Measurements from ENCODE around the gene HOXD13. TPM values are rescaled to one million over a fixed set of nuclear protein-coding genes. Genes with fewer than 3 reads are reported as not detected.

The HOXD13 gene
- total RNA-seq, 1 donor from 2014 or later, result not detected

- DNase-seq, result no peak
Measured at GRCh38 chr2:176081376-176081836, 11.1 kb upstream of the HOXD13 start.

DNA sequence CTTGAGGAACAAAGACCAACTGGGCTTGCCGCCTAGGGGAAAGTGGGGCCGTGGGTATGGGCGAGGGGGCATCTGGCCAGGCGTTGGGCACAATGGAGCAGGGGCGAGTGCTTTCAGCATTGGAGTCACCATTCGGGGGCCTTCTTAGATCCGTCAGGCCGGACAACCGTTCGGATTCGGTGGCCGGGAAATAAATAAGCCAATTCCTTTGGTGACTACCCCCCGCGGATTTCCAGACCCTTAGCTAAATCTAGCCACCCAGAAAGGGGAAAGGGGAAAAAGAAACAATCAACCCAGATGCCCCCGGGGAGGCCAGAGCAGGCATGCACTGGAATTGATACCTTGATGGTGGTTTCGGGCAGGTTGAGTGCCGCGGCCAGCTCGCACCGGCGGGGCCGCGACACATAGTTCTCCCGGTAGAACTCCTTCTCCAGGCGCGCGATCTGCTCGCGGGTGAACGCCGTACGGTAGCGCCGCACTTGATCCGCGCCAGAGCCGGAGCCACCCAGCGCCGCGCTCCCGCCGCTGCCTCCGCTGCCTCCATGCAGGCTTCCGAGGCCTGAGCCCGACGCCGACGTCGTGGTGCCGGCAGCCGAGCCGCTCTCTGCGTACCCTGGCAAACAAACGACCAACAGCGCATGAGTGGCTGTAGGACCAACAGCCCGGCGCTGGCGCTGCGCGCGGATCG lies 10.5 kb upstream of the HOXD13 start:
- no peak for DNase-seq

- no peak for DNase-seq
Measured at GRCh38 chr2:176082525-176082823, 10.0 kb upstream of the HOXD13 start.

GRCh38 chr2:176082824-176083751 lies 9.4 kb upstream of the HOXD13 start:
- DNase-seq, result no peak

DNA sequence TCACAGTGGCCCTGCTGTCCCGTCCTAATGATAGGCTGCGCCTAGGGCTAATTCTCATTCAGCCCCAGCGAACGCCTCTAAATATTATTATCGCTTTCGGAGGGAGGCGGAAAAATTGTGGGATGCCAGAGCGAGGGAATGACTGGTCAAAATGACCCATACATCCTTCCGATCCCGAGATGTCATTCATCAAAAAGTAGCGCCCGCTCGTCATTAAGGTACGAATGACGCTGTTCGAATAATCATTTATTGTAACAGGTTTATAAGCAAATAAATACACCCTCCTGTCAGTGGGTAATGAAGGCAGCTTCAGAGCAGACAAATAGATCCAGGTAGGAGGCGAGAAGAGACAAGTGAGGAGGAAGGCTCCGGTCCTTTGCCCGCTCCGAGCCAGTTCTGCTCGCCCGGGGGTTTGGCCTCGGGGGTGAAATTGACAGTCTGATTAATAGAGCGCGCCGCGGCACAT lies 8.7 kb upstream of the HOXD13 start, which contains the start of gene EVX2:
TSS of gene EVX2 (minus strand) at position 167 of the 466 bp plus-strand sequence. CDS start 186 bp downstream, outside the sequence.
- no peak for DNase-seq

DNA sequence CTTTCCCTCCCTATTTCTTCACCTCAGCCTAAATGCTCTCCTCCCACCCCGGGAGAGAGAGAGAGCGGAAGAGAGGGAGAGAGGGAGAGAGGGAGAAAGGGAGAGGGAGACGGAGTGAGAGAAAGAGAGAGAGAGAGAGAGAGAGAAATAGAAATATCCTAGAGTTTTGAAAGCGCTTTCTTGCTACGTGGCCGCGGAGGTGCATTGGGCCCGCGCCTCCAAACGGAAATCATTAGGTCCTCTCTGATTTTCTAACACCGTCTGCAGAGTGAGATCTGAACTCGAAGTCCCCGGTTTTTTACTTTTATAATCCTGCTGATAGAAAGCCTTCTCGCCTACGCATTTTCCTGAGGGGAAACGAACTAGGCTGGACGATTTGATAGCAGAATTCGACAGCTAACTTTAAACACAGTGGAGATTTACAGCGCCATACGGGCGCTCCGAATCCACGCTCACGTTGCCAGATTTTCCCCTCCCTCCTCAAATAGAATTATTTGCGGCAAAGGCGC lies 7.9 kb upstream of the HOXD13 start:
- DNase-seq, result no peak

DNA sequence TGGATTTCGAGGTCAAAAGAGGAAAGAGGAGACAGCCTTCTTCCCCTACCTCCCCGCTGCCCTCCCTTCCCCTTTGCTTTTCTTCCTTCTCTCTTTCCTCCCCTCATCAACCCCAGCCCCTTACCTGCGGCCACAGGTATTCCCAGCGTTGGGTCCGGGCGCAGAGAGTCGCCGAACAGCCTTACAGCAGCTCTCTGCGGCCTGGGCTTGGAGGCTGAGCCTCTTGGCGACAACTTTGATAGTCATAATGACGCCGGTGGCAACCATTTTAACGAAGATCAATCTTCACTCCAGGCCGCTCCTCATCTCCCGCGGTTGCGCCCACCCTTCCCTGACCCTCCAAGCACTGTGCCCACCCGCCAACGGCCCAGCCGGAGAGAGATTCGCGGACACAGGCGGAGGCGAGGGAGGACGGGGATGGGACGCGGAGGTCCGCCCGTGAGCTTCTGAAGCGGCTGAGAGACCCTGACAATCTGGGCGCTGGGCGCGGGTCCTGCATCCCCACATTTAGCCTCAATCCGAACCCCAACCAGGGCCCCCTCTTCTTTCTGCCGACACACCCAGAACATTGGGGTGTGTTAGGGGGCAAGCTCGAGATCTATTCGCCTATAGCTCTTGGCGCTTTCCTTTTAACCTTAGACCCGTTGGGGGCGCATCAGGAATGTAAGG lies 7.3 kb upstream of the HOXD13 start:
- no peak for DNase-seq

GRCh38 chr2:176085861-176086771 lies 6.4 kb upstream of the HOXD13 start:
- DNase-seq, result peak; percentile 16

DNA sequence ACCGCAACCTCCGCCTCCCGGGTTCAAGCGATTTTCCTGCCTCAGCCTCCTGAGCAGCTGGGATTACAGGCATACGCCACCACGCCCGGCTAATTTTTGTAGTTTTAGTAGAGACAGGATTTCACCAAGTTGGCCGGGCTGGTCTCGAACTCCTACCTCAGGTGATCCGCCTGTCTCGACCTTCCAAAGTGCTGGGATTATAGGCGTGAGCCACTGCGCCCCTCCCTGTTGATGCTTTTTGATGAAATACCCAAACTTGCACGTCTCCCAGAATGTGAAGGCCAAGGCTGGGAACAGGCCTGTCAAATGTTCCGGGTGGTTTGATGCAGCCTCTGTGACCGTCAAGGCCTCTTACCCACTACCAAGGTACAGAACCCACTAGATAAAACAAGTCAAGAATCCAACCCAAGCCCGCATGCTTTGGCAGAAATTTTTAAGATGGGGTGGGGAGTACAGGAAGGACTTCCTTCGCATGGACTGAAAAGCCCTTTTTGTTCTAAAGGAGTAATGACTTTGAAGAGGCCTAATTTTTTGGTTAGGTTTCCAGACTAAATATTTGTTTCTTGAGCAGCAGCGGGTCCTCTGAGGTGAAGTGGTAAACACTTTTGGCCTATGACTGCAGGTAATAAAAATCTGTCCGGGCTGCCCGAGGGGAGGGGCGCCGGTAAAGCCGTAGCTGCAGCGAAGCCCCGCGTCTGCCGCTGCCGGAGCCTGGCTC lies 5.0 kb upstream of the HOXD13 start:
- no peak for DNase-seq

DNA sequence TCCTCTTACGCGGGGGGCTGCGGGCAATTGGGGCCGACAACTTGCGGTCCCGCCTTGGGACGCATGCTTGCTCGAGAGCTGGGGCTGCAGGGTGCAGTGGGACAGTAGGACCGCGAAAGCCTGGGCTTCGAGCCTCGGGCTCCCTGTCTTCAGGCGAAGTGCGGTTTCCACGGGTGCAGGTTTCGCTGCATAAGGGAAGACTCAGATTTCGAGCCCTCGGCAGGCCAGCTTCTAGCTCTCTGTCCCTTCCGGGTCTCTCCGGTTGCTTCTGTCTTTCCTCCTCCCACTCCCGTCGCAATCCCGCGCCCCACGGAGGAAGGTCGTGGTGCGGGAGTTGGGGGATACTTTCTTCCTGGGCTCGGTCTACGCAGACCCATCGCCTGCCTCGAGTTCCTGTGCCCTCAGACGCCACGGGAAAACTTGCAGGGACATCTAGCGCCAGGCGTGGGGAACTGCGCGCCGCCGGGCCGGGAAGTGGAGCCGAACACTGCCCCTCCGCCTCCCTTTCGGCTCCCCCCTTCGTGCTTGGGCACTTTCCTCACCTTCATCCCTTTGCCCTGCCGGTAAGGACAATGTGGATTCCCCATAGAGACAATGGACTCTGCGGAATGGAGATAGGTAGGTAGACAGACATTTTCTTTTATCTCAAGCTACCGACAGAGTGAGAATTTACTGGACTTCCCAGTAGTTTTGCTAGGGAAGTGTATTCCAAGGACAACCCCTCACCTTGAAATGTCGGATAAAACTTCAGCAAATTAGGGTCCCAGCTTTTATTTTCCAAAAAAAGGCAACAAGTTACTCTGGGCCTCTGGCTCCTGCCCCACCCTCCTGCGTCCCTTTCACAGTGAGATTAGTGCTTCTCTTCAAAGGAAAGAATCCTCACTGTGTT lies 4.2 kb upstream of the HOXD13 start:
- no peak for DNase-seq

- no peak for DNase-seq
Measured at GRCh38 chr2:176088937-176089842, 3.3 kb upstream of the HOXD13 start.

DNA sequence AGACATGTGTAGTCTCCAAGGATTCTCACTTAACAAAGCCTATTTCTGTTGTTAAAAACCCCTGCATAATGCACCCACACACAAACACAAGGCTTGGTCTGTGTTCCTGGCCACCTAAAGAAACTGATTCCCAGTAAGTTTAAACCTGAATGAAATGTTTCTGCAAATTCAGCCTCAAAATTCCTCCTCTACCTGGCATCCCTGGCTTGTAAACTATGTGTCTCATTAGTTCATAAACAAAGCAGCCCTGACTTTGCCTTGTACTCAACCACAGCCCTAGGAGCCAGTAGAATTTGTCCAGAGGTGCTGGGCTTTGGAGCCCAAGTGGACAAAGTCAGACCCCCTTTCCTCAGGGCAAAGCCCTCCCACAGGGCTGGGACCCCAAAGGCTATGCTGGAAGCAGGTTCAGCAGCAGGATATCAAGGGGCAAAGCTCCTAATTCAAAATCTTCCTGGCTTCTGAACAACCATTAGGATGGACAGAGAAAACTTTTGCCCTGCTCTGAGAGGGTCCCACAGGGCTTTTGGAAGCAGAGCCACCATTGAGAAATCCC lies 2.6 kb upstream of the HOXD13 start:
- no peak for DNase-seq

- no peak for DNase-seq
Measured at GRCh38 chr2:176090862-176091261, 1.7 kb upstream of the HOXD13 start.

DNA sequence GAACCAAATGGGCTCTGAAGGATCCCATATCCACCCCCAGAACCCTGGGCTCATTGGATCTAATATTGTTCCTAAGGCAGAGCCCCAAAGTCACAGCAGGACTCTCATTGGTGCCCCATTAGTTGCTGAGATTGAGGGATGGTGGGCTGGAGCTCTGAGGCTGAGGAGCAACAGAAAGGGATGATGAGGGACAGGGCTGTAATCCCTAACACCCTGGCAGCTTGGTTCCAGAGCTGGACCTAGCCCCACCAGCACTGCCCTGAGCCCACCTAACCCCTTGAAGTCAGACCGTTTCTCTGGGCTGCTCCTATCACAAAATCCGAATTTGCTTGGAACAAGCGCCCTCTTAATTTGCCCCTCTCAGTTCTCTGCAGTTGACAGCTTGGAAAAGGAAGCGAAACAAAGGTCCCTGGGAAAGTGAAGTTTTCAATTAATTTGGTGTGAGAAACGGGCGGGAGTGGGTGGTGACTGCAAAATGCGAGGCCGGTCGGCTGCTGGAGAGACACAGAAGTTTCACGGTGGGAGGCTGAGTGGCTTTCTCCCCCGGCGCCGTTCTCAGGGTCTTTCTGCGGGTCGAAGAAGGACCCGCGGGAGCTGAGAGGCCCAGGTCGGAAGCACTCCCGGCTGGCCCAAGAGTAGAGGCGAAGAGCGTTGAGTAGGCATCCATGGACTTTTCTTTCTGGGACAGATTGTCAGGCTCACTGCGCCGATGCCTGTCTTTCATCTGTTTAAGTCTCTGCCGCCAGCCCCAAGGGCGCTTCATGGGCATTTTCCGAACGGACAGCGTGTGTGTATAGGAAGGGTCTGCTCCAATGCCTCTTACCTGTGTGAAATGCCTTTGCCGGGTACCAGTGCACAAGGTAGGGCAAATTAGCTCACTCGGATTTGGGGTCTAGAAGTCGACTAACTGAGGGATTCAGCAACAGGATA lies 927 bp upstream of the HOXD13 start:
- DNase-seq, result no peak

DNA sequence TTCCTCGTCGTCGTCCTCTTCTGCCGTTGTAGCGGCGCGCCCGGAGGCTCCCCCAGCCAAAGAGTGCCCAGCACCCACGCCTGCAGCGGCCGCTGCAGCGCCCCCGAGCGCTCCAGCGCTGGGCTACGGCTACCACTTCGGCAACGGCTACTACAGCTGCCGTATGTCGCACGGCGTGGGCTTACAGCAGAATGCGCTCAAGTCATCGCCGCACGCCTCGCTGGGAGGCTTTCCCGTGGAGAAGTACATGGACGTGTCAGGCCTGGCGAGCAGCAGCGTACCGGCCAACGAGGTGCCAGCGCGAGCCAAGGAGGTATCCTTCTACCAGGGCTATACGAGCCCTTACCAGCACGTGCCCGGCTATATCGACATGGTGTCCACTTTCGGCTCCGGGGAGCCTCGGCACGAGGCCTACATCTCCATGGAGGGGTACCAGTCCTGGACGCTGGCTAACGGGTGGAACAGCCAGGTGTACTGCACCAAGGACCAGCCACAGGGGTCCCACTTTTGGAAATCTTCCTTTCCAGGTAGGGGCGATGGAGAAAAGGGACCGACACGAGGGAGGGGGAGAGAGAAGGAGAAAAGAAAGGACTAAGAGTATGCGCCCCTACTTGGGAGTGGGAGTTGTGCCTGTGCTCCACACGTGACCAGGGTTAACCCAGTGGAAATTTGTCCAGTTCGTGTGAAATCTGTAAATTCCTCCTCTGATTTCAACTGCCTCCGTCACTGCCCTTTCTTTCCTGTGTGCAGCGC lies 800 bp downstream of the HOXD13 start:
- no peak for DNase-seq

GRCh38 chr2:176093898-176094249 lies 1.4 kb downstream of the HOXD13 start:
- no peak for DNase-seq

All from skin of body (tissue), 2 donors.